PC-3 (cell line): Measurements from ENCODE around the gene IFIT3. TPM values are rescaled to one million over a fixed set of nuclear protein-coding genes. Genes with fewer than 3 reads are reported as not detected.

Experiments used
- ATAC-seq: fragments of 200-7000 bp; cut with Tn5 transposase; 2 replicates; pipeline ENCODE4 v1.9.1; 2020; ENCODE audit warnings: mild to moderate bottlenecking, moderate library complexity
- BruUV-seq: library from RNA; stranded (reverse); fragments of 400-500 nt; replicated peaks from 2 replicates; lab custom pipeline; 2021; lab: Mats Ljungman, UMichigan
- CTCF ChIA-PET: fragments of 300-600 bp; sonication (Branson Sonifier 250); formaldehyde crosslinking; loops from one replicate; lab custom pipeline; 2022; ENCODE audit warnings: antibody characterized with exemption; lab: Charles Lee
- POLR2A ChIA-PET: fragments of 300-600 bp; sonication (Branson Sonifier 250); formaldehyde crosslinking; loops from one replicate; lab custom pipeline; 2022; ENCODE audit warnings: antibody characterized with exemption; ENCODE audit not compliant: unreplicated experiment; lab: Charles Lee
- DNase-seq: peaks from one replicate; pipeline ENCODE4 v3.0.0-alpha.2; 2015
- H2AFZ ChIP-seq: fragments of 300-600 bp; sonication (generic); 2 replicates; pipeline ENCODE4 v1.6.0; 2016; ENCODE audit warnings: antibody characterized with exemption, low read length
- H3F3A ChIP-seq: fragments of 300-600 bp; sonication (generic); one replicate; pipeline ENCODE4 v1.6.0; 2017; ENCODE audit warnings: antibody characterized with exemption, low read length, control low read depth, mild to moderate bottlenecking; ENCODE audit not compliant: unreplicated experiment
- H3K27ac ChIP-seq: fragments of 300-600 bp; sonication (generic); 2 replicates; pipeline ENCODE4 v1.5.1; 2016; ENCODE audit warnings: mild to moderate bottlenecking, low read length
- H3K27me3 ChIP-seq: fragments of 300-600 bp; sonication (generic); 2 replicates; pipeline ENCODE4 v1.6.1; 2016; ENCODE audit warnings: low read length, mixed read lengths
- H3K36me3 ChIP-seq: fragments of 300-600 bp; sonication (generic); 2 replicates; pipeline ENCODE4 v1.6.1; 2016; ENCODE audit warnings: low read depth, mixed run types, low read length, mixed read lengths
- H3K4me1 ChIP-seq: fragments of 300-600 bp; sonication (generic); 2 replicates; pipeline ENCODE4 v1.5.1; 2016; ENCODE audit warnings: low read length; ENCODE audit not compliant: insufficient read depth
- H3K4me2 ChIP-seq: fragments of 300-600 bp; sonication (generic); 2 replicates; pipeline ENCODE4 v1.6.0; 2016; ENCODE audit warnings: low read length
- H3K4me3 ChIP-seq: fragments of 300-600 bp; sonication (generic); 2 replicates; pipeline ENCODE4 v1.5.1; 2016; ENCODE audit warnings: mild to moderate bottlenecking, low read length, mixed read lengths
- H3K79me2 ChIP-seq: fragments of 300-600 bp; sonication (generic); 2 replicates; pipeline ENCODE4 v1.6.1; 2017; ENCODE audit warnings: low read length, mixed read lengths
- H3K9ac ChIP-seq: fragments of 300-600 bp; sonication (generic); 2 replicates; pipeline ENCODE4 v1.6.0; 2016; ENCODE audit warnings: mild to moderate bottlenecking, low read length
- H3K9me2 ChIP-seq: fragments of 300-600 bp; sonication (generic); replicated peaks from 2 replicates; pipeline ENCODE4 v1.6.1; 2016; ENCODE audit warnings: mixed run types, low read length, mixed read lengths
- H3K9me3 ChIP-seq: fragments of 300-600 bp; sonication (generic); 2 replicates; pipeline ENCODE4 v1.6.1; 2016; ENCODE audit warnings: low read length, mixed read lengths
- H4K20me1 ChIP-seq: fragments of 300-600 bp; sonication (generic); 2 replicates; pipeline ENCODE4 v1.6.1; 2016; ENCODE audit warnings: low read length, mixed read lengths
- CTCF ChIP-seq: fragments of 300-600 bp; sonication (generic); conservative IDR thresholded peaks from 2 replicates; pipeline ENCODE4 v1.5.1; 2017; ENCODE audit warnings: antibody characterized with exemption, low read depth, mild to moderate bottlenecking, low read length
- EZH2 ChIP-seq: fragments of 300-600 bp; sonication (generic); IDR thresholded peaks from one replicate; pipeline ENCODE4 v1.6.1; 2017; ENCODE audit warnings: antibody characterized with exemption, mild to moderate bottlenecking, low read length; ENCODE audit not compliant: unreplicated experiment
- EZH2phosphoT487 ChIP-seq: fragments of 300-600 bp; sonication (generic); IDR thresholded peaks from 2 replicates; pipeline ENCODE4 v1.6.1; 2018; ENCODE audit warnings: mild to moderate bottlenecking, antibody characterized with exemption, low read length, borderline replicate concordance
- intact Hi-C: fragments of 100-400 bp; cut with micrococcal nuclease; formaldehyde crosslinking; loops from 2 replicates; pipeline ENCODE4 v1.9.0; 2023
- total RNA-seq: library from RNA; depleted of rRNA; stranded (reverse); fragments of >200 nt; gene quantifications from 2 replicates; pipeline ENCODE4 v1.2.3, GENCODE V29; 2014

Gene IFIT3
- total RNA-seq, 1 experiment from 2014 or later, result 5.0 TPM

- no peak overlapping the region for H3K9ac ChIP-seq
- TF ChIP-seq EZH2phosphoT487 (no peak), EZH2 (no peak), CTCF (no peak)
- H3K4me3 ChIP-seq, result no peak overlapping the region
- no peaks in the 10 kb centered on the region for H3F3A ChIP-seq
- no peaks in the 10 kb centered on the region for H3K27me3 ChIP-seq
- intact Hi-C loops, result no loop called here
- no peak overlapping the region for H3K4me2 ChIP-seq
- no peaks in the 10 kb centered on the region; the same call in 1 of the 2 replicates for H3K36me3 ChIP-seq
- no peaks in the 10 kb centered on the region for H3K9me2 ChIP-seq
- ATAC-seq (no peak), DNase-seq (no peak)
- H3K9me3 ChIP-seq, result no peaks in the 10 kb centered on the region
- POLR2A ChIA-PET, result no interaction called here
- CTCF ChIA-PET, result no interaction called here
- H2AFZ ChIP-seq, result no peak overlapping the region
- no peak overlapping the region for H3K27ac ChIP-seq
- no TSS peak for BruUV-seq
- H3K79me2 ChIP-seq, result no peaks in the 10 kb centered on the region
- H4K20me1 ChIP-seq, result no peaks in the 10 kb centered on the region
- H3K4me1 ChIP-seq, result 0 out of 2 replicates have a peak, but pooled peaks cover 5% of the 10 kb centered on the region
These were observed 10.9 kb downstream of the IFIT3 start for GRCh38 chr10:89338713-89339112.

- no TSS peak for BruUV-seq
- POLR2A ChIA-PET, result no interaction called here
These were observed 12.1 kb downstream of the IFIT3 start for GRCh38 chr10:89339875-89340274.

More at GRCh38 chr10:89339875-89340274, 12.1 kb downstream of the IFIT3 start:
- DNase-seq, result no peak
- no peaks in the 10 kb centered on the region for H3K79me2 ChIP-seq
- H3K27me3 ChIP-seq, result no peaks in the 10 kb centered on the region
- H3K27ac ChIP-seq, result no peak overlapping the region
- 0 out of 2 replicates have a peak, but pooled peaks cover 5% of the 10 kb centered on the region for H3K4me1 ChIP-seq
- no peak overlapping the region for H2AFZ ChIP-seq
- no peaks in the 10 kb centered on the region for H3K9me3 ChIP-seq
- no peak overlapping the region for H3K9ac ChIP-seq
- intact Hi-C loops, result no loop called here
- CTCF ChIA-PET, result no interaction called here
- no peak overlapping the region for H3K4me3 ChIP-seq
- TF ChIP-seq EZH2phosphoT487, result no peak
- TF ChIP-seq EZH2, result no peak
- no peak for TF ChIP-seq CTCF
- no peaks in the 10 kb centered on the region; the same call in 1 of the 2 replicates for H3K36me3 ChIP-seq
- no peak overlapping the region for H3K4me2 ChIP-seq
- H3F3A ChIP-seq, result no peaks in the 10 kb centered on the region
- ATAC-seq, result no peak
- H3K9me2 ChIP-seq, result no peaks in the 10 kb centered on the region
- no peaks in the 10 kb centered on the region for H4K20me1 ChIP-seq
